ENCODE results near the gene PIK3R6. TPM values are rescaled to one million over a fixed set of nuclear protein-coding genes. Genes with fewer than 3 reads are reported as not detected.

The PIK3R6 gene, protein sequence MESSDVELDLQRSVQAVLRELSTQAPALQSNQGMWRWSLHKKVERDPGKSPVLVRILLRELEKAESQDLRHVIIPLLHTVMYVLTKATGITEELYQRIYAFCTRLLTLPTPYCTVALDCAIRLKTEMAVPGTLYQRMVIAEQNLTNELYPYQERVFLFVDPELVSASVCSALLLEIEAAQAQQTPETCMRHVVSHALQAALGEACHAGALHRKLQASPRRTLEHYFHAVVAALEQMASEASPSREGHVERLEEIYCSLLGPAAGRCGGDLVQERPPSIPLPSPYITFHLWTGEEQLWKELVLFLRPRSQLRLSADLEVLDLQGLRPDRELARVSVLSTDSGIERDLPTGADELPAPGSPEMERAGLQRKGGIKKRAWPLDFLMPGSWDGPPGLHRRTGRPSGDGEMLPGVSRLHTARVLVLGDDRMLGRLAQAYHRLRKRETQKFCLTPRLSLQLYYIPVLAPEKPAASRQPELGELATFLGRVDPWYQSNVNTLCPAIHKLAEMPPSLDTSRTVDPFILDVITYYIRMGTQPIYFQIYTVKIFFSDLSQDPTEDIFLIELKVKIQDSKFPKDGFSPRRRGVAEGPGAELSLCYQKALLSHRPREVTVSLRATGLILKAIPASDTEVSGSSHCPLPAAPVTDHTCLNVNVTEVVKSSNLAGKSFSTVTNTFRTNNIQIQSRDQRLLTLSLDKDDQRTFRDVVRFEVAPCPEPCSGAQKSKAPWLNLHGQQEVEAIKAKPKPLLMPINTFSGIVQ
- total RNA-seq = not detected in 2 replicates
- long read RNA-seq = 0 reads

GRCh38 chr17:8867361-8867981, at the start of gene PIK3R6:
Gene PIK3R6, minus strand, starts transcription at chr17:8867674. Its CDS starts 17,880 bp downstream, at chr17:8849794.
- H3K4me1 Mint-ChIP-seq (ENCODE audit: unreplicated experiment) = no peaks in the 10 kb centered on the region
- TF ChIP-seq, protein P1, sequence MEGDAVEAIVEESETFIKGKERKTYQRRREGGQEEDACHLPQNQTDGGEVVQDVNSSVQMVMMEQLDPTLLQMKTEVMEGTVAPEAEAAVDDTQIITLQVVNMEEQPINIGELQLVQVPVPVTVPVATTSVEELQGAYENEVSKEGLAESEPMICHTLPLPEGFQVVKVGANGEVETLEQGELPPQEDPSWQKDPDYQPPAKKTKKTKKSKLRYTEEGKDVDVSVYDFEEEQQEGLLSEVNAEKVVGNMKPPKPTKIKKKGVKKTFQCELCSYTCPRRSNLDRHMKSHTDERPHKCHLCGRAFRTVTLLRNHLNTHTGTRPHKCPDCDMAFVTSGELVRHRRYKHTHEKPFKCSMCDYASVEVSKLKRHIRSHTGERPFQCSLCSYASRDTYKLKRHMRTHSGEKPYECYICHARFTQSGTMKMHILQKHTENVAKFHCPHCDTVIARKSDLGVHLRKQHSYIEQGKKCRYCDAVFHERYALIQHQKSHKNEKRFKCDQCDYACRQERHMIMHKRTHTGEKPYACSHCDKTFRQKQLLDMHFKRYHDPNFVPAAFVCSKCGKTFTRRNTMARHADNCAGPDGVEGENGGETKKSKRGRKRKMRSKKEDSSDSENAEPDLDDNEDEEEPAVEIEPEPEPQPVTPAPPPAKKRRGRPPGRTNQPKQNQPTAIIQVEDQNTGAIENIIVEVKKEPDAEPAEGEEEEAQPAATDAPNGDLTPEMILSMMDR (IDR thresholded peaks at IDR 0.05) = no peak
- H3K36me3 Mint-ChIP-seq (ENCODE audit: unreplicated experiment) = no peaks in the 10 kb centered on the region
- peaks cover 44% of the 10 kb centered on the region for H3K27me3 Mint-ChIP-seq (ENCODE audit: unreplicated experiment)
- no peak within 1 kb of the TSS for H3K4me3 Mint-ChIP-seq (ENCODE audit: unreplicated experiment)
- no peak within 1 kb of the TSS for H3K27ac Mint-ChIP-seq (ENCODE audit: unreplicated experiment)
- no peaks in the 10 kb centered on the region for H3K9me3 Mint-ChIP-seq (ENCODE audit: unreplicated experiment)
- DNase-seq (ENCODE audit: extremely low spot score, unreplicated experiment) = no peak

DNA sequence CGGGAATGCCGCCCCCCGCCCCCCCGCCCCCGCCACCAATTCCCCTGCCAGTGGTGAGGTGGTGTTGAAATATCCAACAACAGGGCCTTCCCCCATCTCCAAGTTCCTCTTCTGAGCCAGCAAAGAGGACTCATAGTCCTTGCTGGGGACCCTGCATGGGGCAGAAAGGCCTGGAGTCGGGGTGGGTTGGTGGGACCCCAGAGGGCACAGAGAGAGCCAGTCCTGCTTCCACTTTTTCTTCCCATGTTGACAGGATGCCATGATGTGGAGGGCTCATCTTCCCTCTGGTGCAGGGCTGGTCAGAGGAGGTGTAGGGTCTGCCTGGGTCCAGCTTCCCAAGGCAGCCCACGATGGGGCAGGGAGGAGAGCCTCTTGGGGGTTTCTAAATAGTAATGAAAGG, 49.0 kb upstream of the PIK3R6 start:
- Mint-ChIP-seq H3K9me3 (ENCODE audit: unreplicated experiment) (peaks cover 9% of the 10 kb centered on the region), H3K4me3 (ENCODE audit: unreplicated experiment) (no peak overlapping the region)
- TF ChIP-seq, protein P1 (IDR thresholded peaks at IDR 0.05) = no peak

DNA sequence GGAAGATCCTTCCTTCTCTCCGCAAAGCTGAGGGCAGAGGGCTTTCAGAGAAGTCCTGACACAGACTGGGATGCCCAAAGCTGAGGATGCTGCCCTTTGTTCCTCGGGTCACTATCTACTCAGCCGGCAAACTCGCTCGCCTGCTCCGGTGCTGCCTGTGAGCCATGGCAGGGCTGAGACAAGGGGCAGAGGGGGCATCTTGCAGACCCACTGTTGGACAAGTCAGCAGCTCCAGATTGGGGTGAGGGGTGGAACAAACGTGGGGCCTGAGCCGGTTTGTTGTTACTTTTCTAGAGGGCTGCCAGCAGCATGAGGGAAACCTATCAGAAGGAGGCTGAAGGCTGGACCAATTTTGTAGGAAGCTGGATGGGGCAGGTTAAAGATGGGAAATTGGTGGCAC, 47.1 kb upstream of the PIK3R6 start:
- DNase-seq (ENCODE audit: extremely low spot score, unreplicated experiment) = no peak
- TF ChIP-seq, protein P1 (IDR thresholded peaks at IDR 0.05) = no peak
- Mint-ChIP-seq H3K27me3 (ENCODE audit: unreplicated experiment) (peaks cover 24% of the 10 kb centered on the region), H3K9me3 (ENCODE audit: unreplicated experiment) (peaks cover 9% of the 10 kb centered on the region), H3K4me3 (ENCODE audit: unreplicated experiment) (no peak overlapping the region), H3K27ac (ENCODE audit: unreplicated experiment) (no peak overlapping the region), H3K4me1 (ENCODE audit: unreplicated experiment) (peaks cover 4% of the 10 kb centered on the region), H3K36me3 (ENCODE audit: unreplicated experiment) (no peaks in the 10 kb centered on the region)

More for the DNA sequence above, 49.0 kb upstream of the PIK3R6 start:
- peaks cover 4% of the 10 kb centered on the region for H3K4me1 Mint-ChIP-seq (ENCODE audit: unreplicated experiment)
- peaks cover 10% of the 10 kb centered on the region for H3K27me3 Mint-ChIP-seq (ENCODE audit: unreplicated experiment)
- H3K27ac Mint-ChIP-seq (ENCODE audit: unreplicated experiment) = no peak overlapping the region
- H3K36me3 Mint-ChIP-seq (ENCODE audit: unreplicated experiment) = no peaks in the 10 kb centered on the region
- no peak for DNase-seq (ENCODE audit: extremely low spot score, unreplicated experiment)

GRCh38 chr17:8913879-8914278, 46.4 kb upstream of the PIK3R6 start:
- H3K27ac Mint-ChIP-seq (ENCODE audit: unreplicated experiment) = no peak overlapping the region
- peaks cover 4% of the 10 kb centered on the region for H3K4me1 Mint-ChIP-seq (ENCODE audit: unreplicated experiment)
- TF ChIP-seq, protein P1 (IDR thresholded peaks at IDR 0.05) = no peak
- peaks cover 8% of the 10 kb centered on the region for H3K9me3 Mint-ChIP-seq (ENCODE audit: unreplicated experiment)
- no peak overlapping the region for H3K4me3 Mint-ChIP-seq (ENCODE audit: unreplicated experiment)
- H3K27me3 Mint-ChIP-seq (ENCODE audit: unreplicated experiment) = peaks cover 29% of the 10 kb centered on the region
- H3K36me3 Mint-ChIP-seq (ENCODE audit: unreplicated experiment) = no peaks in the 10 kb centered on the region
- DNase-seq (ENCODE audit: extremely low spot score, unreplicated experiment) = no peak

Data from osteocyte (in vitro differentiated cells).